Adrenal gland (tissue), 5 donors: ENCODE results near the gene TMIGD2.

Experiments
- CTCF ChIP-seq, 6 experiments: fragments of 450-650 bp in 4 of 6; fragments of 200-600 bp in 2 of 6; sonication (generic) in 1 of 6; IDR thresholded peaks; 1 replicate in 5 of 6; 2 replicates in 1 of 6; pipeline versions ENCODE4 v1.5.1 to v1.8.0; 2016 to 2021; ENCODE audit warnings: antibody characterized with exemption in 6 of 6, mild to moderate bottlenecking in 2 of 6, moderate library complexity in 1 of 6
- POLR2A ChIP-seq, 2 donors: fragments of 450-650 bp; IDR thresholded peaks; one replicate each; pipeline ENCODE4 v1.6.1; 2017; ENCODE audit warnings: antibody characterized with exemption in 2 of 2, mild to moderate bottlenecking in 2 of 2, moderate library complexity in 1 of 2
- donor health status: DM: no; HTN: no; CAD: no.

- no peak for TF ChIP-seq CTCF (IDR thresholded peaks at IDR 0.05)
- TF ChIP-seq POLR2A (IDR thresholded peaks at IDR 0.05): no peak
Observed at GRCh38 chr19:4267901-4268815, 34.0 kb downstream of the TMIGD2 start.
